Breast epithelium (tissue), 3 donors: Measurements from ENCODE around the gene MAN1C1.

Source experiments
- POLR2A ChIP-seq: fragments of 450-650 bp; IDR thresholded peaks from one replicate; pipeline ENCODE4 v1.6.1; 2016; ENCODE audit warnings: antibody characterized with exemption, mild to moderate bottlenecking, moderate library complexity
- POLR2AphosphoS5 ChIP-seq, 3 donors: sonication (generic); formaldehyde crosslinking; IDR thresholded peaks; one replicate each; pipeline ENCODE4 v1.6.1; 2017; ENCODE audit warnings: antibody characterized with exemption in 3 of 3
- TF ChIP-seq, protein P1 (sequence below), 3 donors: fragments of 450-650 bp; IDR thresholded peaks; one replicate each; pipeline ENCODE4 v1.5.1; 2016 to 2017; ENCODE audit warnings: antibody characterized with exemption in 3 of 3, mild to moderate bottlenecking in 3 of 3, moderate library complexity in 3 of 3

DNA sequence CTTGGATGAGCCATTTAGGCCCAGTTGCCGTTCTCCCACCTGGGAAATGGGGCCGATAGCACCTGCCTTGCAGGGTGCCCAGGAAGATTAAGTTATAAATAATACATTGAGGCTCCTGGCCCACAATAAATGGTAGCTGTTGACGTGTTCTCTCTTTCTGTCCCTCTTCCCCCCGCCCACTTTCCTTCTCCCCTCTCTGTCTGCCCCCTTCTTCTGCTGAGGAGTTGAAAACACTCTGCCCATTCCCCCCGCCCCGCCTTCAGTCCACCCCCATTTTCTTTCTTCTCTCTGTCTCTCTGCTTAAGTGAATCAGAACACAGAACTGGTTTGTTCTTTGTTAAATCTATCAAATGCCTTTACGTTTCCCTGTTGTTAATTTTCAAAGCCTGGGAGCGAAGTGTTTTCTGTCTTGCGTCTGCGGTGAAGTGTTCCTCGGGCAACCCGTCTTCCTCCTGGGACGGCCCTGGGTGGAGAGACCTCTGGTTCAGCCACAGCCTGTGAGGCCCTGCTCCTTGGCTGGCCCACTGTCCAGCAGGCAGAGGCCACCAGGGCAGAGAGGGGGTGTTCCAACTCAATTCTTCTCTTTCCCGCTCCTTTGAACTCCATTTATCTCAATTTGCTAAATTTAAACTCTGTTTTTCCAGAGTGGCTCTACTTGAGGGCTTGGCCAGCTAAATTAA, 154.1 kb downstream of the MAN1C1 start:
- TF ChIP-seq, protein P1, sequence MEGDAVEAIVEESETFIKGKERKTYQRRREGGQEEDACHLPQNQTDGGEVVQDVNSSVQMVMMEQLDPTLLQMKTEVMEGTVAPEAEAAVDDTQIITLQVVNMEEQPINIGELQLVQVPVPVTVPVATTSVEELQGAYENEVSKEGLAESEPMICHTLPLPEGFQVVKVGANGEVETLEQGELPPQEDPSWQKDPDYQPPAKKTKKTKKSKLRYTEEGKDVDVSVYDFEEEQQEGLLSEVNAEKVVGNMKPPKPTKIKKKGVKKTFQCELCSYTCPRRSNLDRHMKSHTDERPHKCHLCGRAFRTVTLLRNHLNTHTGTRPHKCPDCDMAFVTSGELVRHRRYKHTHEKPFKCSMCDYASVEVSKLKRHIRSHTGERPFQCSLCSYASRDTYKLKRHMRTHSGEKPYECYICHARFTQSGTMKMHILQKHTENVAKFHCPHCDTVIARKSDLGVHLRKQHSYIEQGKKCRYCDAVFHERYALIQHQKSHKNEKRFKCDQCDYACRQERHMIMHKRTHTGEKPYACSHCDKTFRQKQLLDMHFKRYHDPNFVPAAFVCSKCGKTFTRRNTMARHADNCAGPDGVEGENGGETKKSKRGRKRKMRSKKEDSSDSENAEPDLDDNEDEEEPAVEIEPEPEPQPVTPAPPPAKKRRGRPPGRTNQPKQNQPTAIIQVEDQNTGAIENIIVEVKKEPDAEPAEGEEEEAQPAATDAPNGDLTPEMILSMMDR (IDR thresholded peaks at IDR 0.05) = no peak
- TF ChIP-seq POLR2A (no peak), POLR2AphosphoS5 (IDR thresholded peaks at IDR 0.05) (no peak)
